Upper lobe of left lung (tissue), 4 donors: ENCODE measurements around the gene TMEM267.
"Not testable (repeated sequence)": the region's sequence is repeated elsewhere in the genome, so short reads cannot be mapped to it uniquely, and the experiment has no call there.

Experiments
- CTCF ChIP-seq, 6 experiments: fragments of 450-650 bp in 4 of 6; fragments of 200-600 bp in 2 of 6; sonication (generic) in 2 of 6; IDR thresholded peaks; one replicate each; pipeline ENCODE4 v1.5.1; 2016 to 2019; ENCODE audit warnings: antibody characterized with exemption in 6 of 6
- POLR2A ChIP-seq, 4 donors: fragments of 450-650 bp; IDR thresholded peaks; one replicate each; pipeline ENCODE4 v1.5.1; 2016 to 2017; ENCODE audit warnings: antibody characterized with exemption in 4 of 4, mild to moderate bottlenecking in 2 of 4
- POLR2AphosphoS5 ChIP-seq, 2 donors: sonication (generic); formaldehyde crosslinking; IDR thresholded peaks; one replicate each; pipeline ENCODE4 v1.5.1; 2017; ENCODE audit warnings: antibody characterized with exemption in 2 of 2

- not testable (repeated sequence) for TF ChIP-seq CTCF, POLR2A, POLR2AphosphoS5 (IDR thresholded peaks at IDR 0.05)
Observed at GRCh38 chr5:43465455-43465854, 18.2 kb downstream of the TMEM267 start.
